Hepatocyte (in vitro differentiated cells): Measurements from ENCODE around the gene DNM2. TPM values are rescaled to one million over a fixed set of nuclear protein-coding genes. Genes with fewer than 3 reads are reported as not detected.
A peak's percentile ranks its signal among the peaks of the same experiment; 100 is the strongest.

Experiments used
- DNase-seq: peaks from one replicate; pipeline ENCODE4 v3.0.0-alpha.2; 2016; ENCODE audit warnings: low spot score
- H2AFZ ChIP-seq: fragments of 200-600 bp; sonication (generic); 2 replicates; pipeline ENCODE4 v1.6.0; 2016; ENCODE audit warnings: antibody characterized with exemption, mild to moderate bottlenecking
- H3K27ac ChIP-seq: fragments of 200-600 bp; sonication (generic); 2 replicates; pipeline ENCODE4 v1.5.1; 2016; ENCODE audit warnings: mild to moderate bottlenecking
- H3K27me3 ChIP-seq: fragments of 200-600 bp; sonication (generic); 2 replicates; pipeline ENCODE4 v1.6.1; 2016
- H3K36me3 ChIP-seq: fragments of 200-600 bp; sonication (generic); replicated peaks from 2 replicates; pipeline ENCODE4 v1.5.1; 2016; ENCODE audit warnings: low read depth; ENCODE audit not compliant: insufficient read depth
- H3K4me1 ChIP-seq: fragments of 200-600 bp; sonication (generic); 2 replicates; pipeline ENCODE4 v1.5.1; 2016; ENCODE audit warnings: mild to moderate bottlenecking, moderate library complexity; ENCODE audit not compliant: insufficient read depth
- H3K4me2 ChIP-seq: fragments of 200-600 bp; sonication (generic); 2 replicates; pipeline ENCODE4 v1.6.0; 2016
- H3K4me3 ChIP-seq: fragments of 200-600 bp; sonication (generic); 2 replicates; pipeline ENCODE4 v1.5.1; 2016; ENCODE audit warnings: mild to moderate bottlenecking
- H3K79me2 ChIP-seq: fragments of 200-600 bp; sonication (generic); 2 replicates; pipeline ENCODE4 v1.6.0; 2017; ENCODE audit warnings: mild to moderate bottlenecking
- H3K9me2 ChIP-seq: fragments of 200-600 bp; sonication (generic); replicated peaks from 2 replicates; pipeline ENCODE4 v1.6.0; 2017; ENCODE audit warnings: mild to moderate bottlenecking; ENCODE audit not compliant: insufficient read depth
- H3K9me3 ChIP-seq: fragments of 200-600 bp; sonication (generic); 2 replicates; pipeline ENCODE4 v1.5.1; 2016; ENCODE audit warnings: low read depth, mild to moderate bottlenecking
- H4K20me1 ChIP-seq: fragments of 200-600 bp; sonication (generic); 2 replicates; pipeline ENCODE4 v1.6.0; 2016; ENCODE audit warnings: mild to moderate bottlenecking; ENCODE audit not compliant: insufficient read depth, poor library complexity, severe bottlenecking
- CTCF ChIP-seq: fragments of 200-600 bp; sonication (generic); IDR thresholded peaks from 2 replicates; pipeline ENCODE4 v1.5.1; 2016; ENCODE audit warnings: antibody characterized with exemption, mild to moderate bottlenecking; ENCODE audit not compliant: poor library complexity
- EZH2 ChIP-seq: fragments of 200-600 bp; sonication (generic); IDR thresholded peaks from 2 replicates; pipeline ENCODE4 v1.6.1; 2016; ENCODE audit warnings: antibody characterized with exemption, mild to moderate bottlenecking, borderline replicate concordance
- EZH2phosphoT487 ChIP-seq: fragments of 200-600 bp; sonication (generic); IDR thresholded peaks from one replicate; pipeline ENCODE4 v1.6.1; 2018; ENCODE audit warnings: antibody characterized with exemption, mild to moderate bottlenecking, low read depth, moderate library complexity; ENCODE audit not compliant: unreplicated experiment, severe bottlenecking
- WGBS: methylation state at CpG from one replicate; pipeline ENCODE4 v1.1.6; 2016; ENCODE audit warnings: low lambda C conversion rate; ENCODE audit errors: missing lambda C conversion rate; 5-methylcytosine and 5-hydroxymethylcytosine counted together
- polyA plus RNA-seq: library from polyadenylated mRNA; unstranded; fragments of >200 nt; fragmentation: Nextera tagmentation; extraction: Ambion mirVana; gene quantifications from 2 replicates; pipeline ENCODE4 v1.2.1, GENCODE V29; 2016
- total RNA-seq: library from RNA; depleted of rRNA; stranded (reverse); fragments of >200 nt; gene quantifications from 2 replicates; pipeline ENCODE4 v1.2.3, GENCODE V29; 2014

DNM2 gene
- total and polyA plus RNA-seq, 2 experiments from 2014 or later = 93.9 to 130 TPM

GRCh38 chr19:10818301-10819123 lies 100.6 kb downstream of the DNM2 start:
- no peaks in the 10 kb centered on the region for H3K27me3 ChIP-seq
- 96% methylated on average over 19 of the region's 19 CpGs for WGBS
- H2AFZ ChIP-seq = no peak overlapping the region
- TF ChIP-seq EZH2phosphoT487 (no peak), EZH2 (no peak), CTCF (no peak)
- peaks cover 6% of the 10 kb centered on the region for H3K4me1 ChIP-seq
- no peaks in the 10 kb centered on the region for H3K9me2 ChIP-seq
- H3K36me3 ChIP-seq = no peaks in the 10 kb centered on the region
- H3K4me3 ChIP-seq = no peak overlapping the region
- peak; percentile 4 for DNase-seq
- H3K4me2 ChIP-seq = peak overlapping the region; percentile 79
- peak overlapping the region; percentile 98 for H3K27ac ChIP-seq
- no peaks in the 10 kb centered on the region for H4K20me1 ChIP-seq
- peaks cover 23% of the 10 kb centered on the region for H3K79me2 ChIP-seq
- H3K9me3 ChIP-seq = no peaks in the 10 kb centered on the region

- Histone ChIP-seq H3K4me3 (no peak overlapping the region), H3K4me2 (no peak overlapping the region), H3K79me2 (peaks cover 23% of the 10 kb centered on the region), H3K36me3 (no peaks in the 10 kb centered on the region), H3K9me3 (no peaks in the 10 kb centered on the region), H3K27me3 (no peaks in the 10 kb centered on the region), H3K9me2 (no peaks in the 10 kb centered on the region), H2AFZ (no peak overlapping the region), H3K4me1 (peaks cover 5% of the 10 kb centered on the region), H3K27ac (no peak overlapping the region), H4K20me1 (no peaks in the 10 kb centered on the region)
- 98% methylated on average over 27 of the region's 27 CpGs for WGBS
- peak; percentile 2 for DNase-seq
- TF ChIP-seq EZH2phosphoT487 (no peak), CTCF (no peak), EZH2 (no peak)
Observed at GRCh38 chr19:10819124-10820060, 101.5 kb downstream of the DNM2 start.

- TF ChIP-seq CTCF = peak; percentile 3
- no peak for TF ChIP-seq EZH2phosphoT487
- no peaks in the 10 kb centered on the region for H3K9me2 ChIP-seq
- H2AFZ ChIP-seq = no peak overlapping the region
- H4K20me1 ChIP-seq = no peaks in the 10 kb centered on the region
- H3K4me2 ChIP-seq = no peak overlapping the region
- WGBS = 96% methylated on average over 7 of the region's 7 CpGs
- H3K27me3 ChIP-seq = no peaks in the 10 kb centered on the region
- H3K9me3 ChIP-seq = no peaks in the 10 kb centered on the region
- H3K4me3 ChIP-seq = no peak overlapping the region
- H3K4me1 ChIP-seq = peaks cover 5% of the 10 kb centered on the region
- no peaks in the 10 kb centered on the region for H3K36me3 ChIP-seq
- H3K79me2 ChIP-seq = peaks cover 18% of the 10 kb centered on the region
- DNase-seq = peak; percentile 8
- H3K27ac ChIP-seq = no peak overlapping the region
Observed at GRCh38 chr19:10820173-10820572, 102.3 kb downstream of the DNM2 start.
